ENCODE measurements around the gene NAV2. TPM values are rescaled to one million over a fixed set of nuclear protein-coding genes. Genes with fewer than 3 reads are reported as not detected.

Gene NAV2
- total and polyA plus RNA-seq, 7 donors = 1.2 to 62.6 (median 22.1) TPM

- Histone ChIP-seq H3K9me3 (no peaks in the 10 kb centered on the region), H3K27me3 (no peaks in the 10 kb centered on the region), H3K27ac (no peak overlapping the region), H3K4me3 (no peak overlapping the region), H3K36me3 (peaks cover 0 to 52% (median 0%) of the 10 kb centered on the region in 4 donors), H3K4me1 (no peaks in the 10 kb centered on the region)
- intact Hi-C loops (cut with DNase I) = no loop called here
- WGBS, 2 donors = 92 to 95% methylated on average over 1 of the region's 1 CpG
- DNase-seq = no peak
- no peak for TF ChIP-seq POLR2A (IDR thresholded peaks at IDR 0.05)
- no peak for TF ChIP-seq CTCF (IDR thresholded peaks at IDR 0.05)
- no peak for TF ChIP-seq EP300 (IDR thresholded peaks at IDR 0.05)
- no peak for TF ChIP-seq POLR2AphosphoS5 (IDR thresholded peaks at IDR 0.05)
Observed at GRCh38 chr11:19972651-19973050, 260.0 kb downstream of the NAV2 start.

GRCh38 chr11:19973136-19973635, 260.5 kb downstream of the NAV2 start:
- no peak for DNase-seq
- intact Hi-C loops (cut with DNase I) = no loop called here
- TF ChIP-seq CTCF (IDR thresholded peaks at IDR 0.05) (no peak), POLR2A (IDR thresholded peaks at IDR 0.05) (no peak), EP300 (IDR thresholded peaks at IDR 0.05) (no peak), POLR2AphosphoS5 (IDR thresholded peaks at IDR 0.05) (no peak)
- Histone ChIP-seq H3K9me3 (no peaks in the 10 kb centered on the region), H3K27ac (no peak overlapping the region), H3K27me3 (no peaks in the 10 kb centered on the region), H3K4me3 (no peak overlapping the region), H3K4me1 (peaks cover 0 to 5% (median 0%) of the 10 kb centered on the region in 4 donors), H3K36me3 (peaks cover 0 to 52% (median 0%) of the 10 kb centered on the region in 4 donors)
- 96% methylated on average over 5 of the region's 5 CpGs for WGBS, 2 donors

GRCh38 chr11:19974886-19975285, 262.2 kb downstream of the NAV2 start:
- intact Hi-C loops (cut with DNase I) = no loop called here
- H3K4me1 ChIP-seq = peaks cover 0 to 22% (median 14%) of the 10 kb centered on the region in 4 donors

GRCh38 chr11:19975414-19975990, 262.9 kb downstream of the NAV2 start:
- 79 to 85% methylated on average over 7 of the region's 7 CpGs for WGBS, 2 donors
- no peaks in the 10 kb centered on the region for H3K9me3 ChIP-seq

More at GRCh38 chr11:19974886-19975285, 262.2 kb downstream of the NAV2 start:
- TF ChIP-seq POLR2AphosphoS5 (IDR thresholded peaks at IDR 0.05) (no peak), EP300 (IDR thresholded peaks at IDR 0.05) (no peak), POLR2A (IDR thresholded peaks at IDR 0.05) (no peak), CTCF (IDR thresholded peaks at IDR 0.05) (no peak)
- Histone ChIP-seq H3K27me3 (no peaks in the 10 kb centered on the region), H3K36me3 (peaks cover 0 to 40% (median 0%) of the 10 kb centered on the region in 4 donors), H3K9me3 (no peaks in the 10 kb centered on the region), H3K27ac (no peak overlapping the region), H3K4me3 (no peak overlapping the region)
- no peak for DNase-seq
- WGBS, 2 donors = 93 to 95% methylated on average over 4 of the region's 4 CpGs

More at GRCh38 chr11:19975414-19975990, 262.9 kb downstream of the NAV2 start:
- H3K27ac ChIP-seq = no peak overlapping the region
- H3K4me1 ChIP-seq = peaks cover 0 to 28% (median 20%) of the 10 kb centered on the region in 4 donors
- peaks cover 0 to 40% (median 0%) of the 10 kb centered on the region in 4 donors for H3K36me3 ChIP-seq
- intact Hi-C loops (cut with DNase I) = no loop called here
- no peak for DNase-seq
- TF ChIP-seq CTCF (IDR thresholded peaks at IDR 0.05) = no peak
- no peak for TF ChIP-seq POLR2AphosphoS5 (IDR thresholded peaks at IDR 0.05)
- TF ChIP-seq EP300 (IDR thresholded peaks at IDR 0.05) = no peak
- TF ChIP-seq POLR2A (IDR thresholded peaks at IDR 0.05) = no peak
- no peak overlapping the region for H3K4me3 ChIP-seq
- H3K27me3 ChIP-seq = no peaks in the 10 kb centered on the region
